Activated T-helper 1 cell treated with anti-CD3 and anti-CD28 coated beads, Interleukin-12 subunit alpha, Interleukin-12 subunit beta, Interleukin-2, Interleukin-4 antibody, amounts not matched to agents 30 ng/mL and 10 ng/mL and 1 ng/mL, durations not matched to agents 14 hours and 24 hours and 36 hours (primary cell): ENCODE measurements around the gene SLX4IP. TPM values are rescaled to one million over a fixed set of nuclear protein-coding genes. Genes with fewer than 3 reads are reported as not detected.

Experiments used
- DNase-seq: peaks from one replicate; pipeline ENCODE4 v3.0.0; 2021; ENCODE audit warnings: low spot score
- H3K27ac Mint-ChIP-seq: one replicate; pipeline ENCODE4 v1.8.0; 2021; ENCODE audit warnings: mild to moderate bottlenecking, mixed read lengths
- H3K27me3 Mint-ChIP-seq: one replicate; pipeline ENCODE4 v1.8.0; 2022; ENCODE audit warnings: mild to moderate bottlenecking, moderate library complexity, mixed read lengths; ENCODE audit not compliant: insufficient read depth
- H3K36me3 Mint-ChIP-seq: one replicate; pipeline ENCODE4 v1.8.0; 2021; ENCODE audit warnings: low read depth, mixed read lengths
- H3K4me1 Mint-ChIP-seq: one replicate; pipeline ENCODE4 v1.8.0; 2021; ENCODE audit warnings: low read depth, mixed read lengths
- H3K4me3 Mint-ChIP-seq: one replicate; pipeline ENCODE4 v1.8.0; 2021; ENCODE audit warnings: mild to moderate bottlenecking, moderate library complexity, mixed read lengths
- H3K9me3 Mint-ChIP-seq: one replicate; pipeline ENCODE4 v1.8.0; 2021; ENCODE audit warnings: mixed read lengths
- intact Hi-C: fragments of 100-400 bp; cut with micrococcal nuclease; formaldehyde crosslinking; loops from one replicate; pipeline ENCODE4 v1.15.1; 2024
- total RNA-seq: library from RNA; stranded (reverse); gene quantifications from 2 replicates; pipeline ENCODE4 v1.2.3, GENCODE V29; 2022

The SLX4IP gene
- total RNA-seq, 1 donor from 2014 or later = 5.0 TPM

GRCh38 chr20:10454151-10454750, 19.1 kb downstream of the SLX4IP start:
- DNase-seq = no peak
- no peak overlapping the region for H3K27ac Mint-ChIP-seq
- no peak overlapping the region for H3K4me3 Mint-ChIP-seq
- peaks cover 16% of the 10 kb centered on the region for H3K9me3 Mint-ChIP-seq
- intact Hi-C loops = no loop called here
- H3K27me3 Mint-ChIP-seq = no peaks in the 10 kb centered on the region
- peaks cover 17% of the 10 kb centered on the region for H3K4me1 Mint-ChIP-seq
- peaks cover 15% of the 10 kb centered on the region for H3K36me3 Mint-ChIP-seq

DNA sequence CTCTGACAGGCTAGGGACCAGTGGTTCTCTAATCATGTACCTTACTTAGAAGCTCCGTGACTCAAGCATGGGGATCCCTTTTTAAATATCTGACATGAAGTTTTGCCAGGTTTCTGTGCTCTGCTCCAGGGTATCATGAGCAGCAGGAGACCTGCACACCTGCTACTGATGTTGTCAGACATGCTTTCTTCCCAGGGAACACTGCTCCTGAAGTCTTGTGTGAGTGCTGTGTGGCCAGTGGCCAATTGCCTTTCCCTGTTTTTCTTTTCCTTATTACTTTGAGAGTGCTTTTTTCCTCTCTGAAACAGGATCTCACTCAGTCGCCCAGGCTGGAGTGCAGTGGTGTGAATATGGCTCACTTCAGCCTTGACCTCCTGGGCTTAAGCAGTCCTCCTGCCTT, 26.4 kb downstream of the SLX4IP start:
- intact Hi-C loops = loop anchor here (10.0 kb wide), 1 partner anchor 1083 kb away; no protein-coding TSS in a partner anchor
- H3K27me3 Mint-ChIP-seq = no peaks in the 10 kb centered on the region
- DNase-seq = no peak
- peaks cover 21% of the 10 kb centered on the region for H3K4me1 Mint-ChIP-seq
- H3K9me3 Mint-ChIP-seq = peaks cover 27% of the 10 kb centered on the region
- H3K27ac Mint-ChIP-seq = no peak overlapping the region
- peaks cover 40% of the 10 kb centered on the region for H3K36me3 Mint-ChIP-seq
- H3K4me3 Mint-ChIP-seq = no peak overlapping the region

DNA sequence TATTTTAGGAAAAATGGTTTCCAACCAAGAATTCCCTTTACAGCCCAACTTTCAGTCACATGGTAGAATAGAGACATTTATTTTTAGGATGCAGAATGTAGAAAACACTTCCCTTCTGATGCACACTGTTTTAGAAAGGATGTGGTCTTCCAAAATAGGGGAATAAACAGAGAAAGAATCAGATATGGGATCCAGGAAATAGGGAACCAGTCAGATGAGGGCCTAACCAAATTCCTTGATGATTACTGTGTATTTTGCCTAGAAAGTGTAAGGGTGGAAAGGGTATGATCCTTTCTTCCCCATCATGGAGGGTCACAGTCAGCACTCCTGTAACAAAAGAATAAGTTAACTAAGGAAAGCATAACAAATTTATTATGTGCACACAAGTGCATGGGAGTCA, 27.4 kb downstream of the SLX4IP start:
- Mint-ChIP-seq H3K36me3 (peaks cover 35% of the 10 kb centered on the region), H3K4me3 (no peak overlapping the region), H3K27me3 (no peaks in the 10 kb centered on the region), H3K27ac (no peak overlapping the region), H3K4me1 (peaks cover 21% of the 10 kb centered on the region), H3K9me3 (peaks cover 21% of the 10 kb centered on the region)
- DNase-seq = no peak
- intact Hi-C loops = loop anchor here (10.0 kb wide), 1 partner anchor 1082 kb away; no protein-coding TSS in a partner anchor

GRCh38 chr20:10463622-10464021, 28.5 kb downstream of the SLX4IP start:
- intact Hi-C loops = loop anchor here (10.0 kb wide), 1 partner anchor 1081 kb away; no protein-coding TSS in a partner anchor
- no peak overlapping the region for H3K4me3 Mint-ChIP-seq
- H3K9me3 Mint-ChIP-seq = peaks cover 14% of the 10 kb centered on the region
- peaks cover 28% of the 10 kb centered on the region for H3K4me1 Mint-ChIP-seq
- peaks cover 30% of the 10 kb centered on the region for H3K36me3 Mint-ChIP-seq
- no peak for DNase-seq
- H3K27ac Mint-ChIP-seq = no peak overlapping the region
- no peaks in the 10 kb centered on the region for H3K27me3 Mint-ChIP-seq

GRCh38 chr20:10465135-10465534, 30.0 kb downstream of the SLX4IP start:
- Mint-ChIP-seq H3K27me3 (no peaks in the 10 kb centered on the region), H3K9me3 (peaks cover 11% of the 10 kb centered on the region), H3K4me1 (peaks cover 38% of the 10 kb centered on the region), H3K36me3 (peaks cover 25% of the 10 kb centered on the region), H3K4me3 (no peak overlapping the region), H3K27ac (no peak overlapping the region)
- DNase-seq = no peak
- intact Hi-C loops = loop anchor here (5.0 to 10.0 kb wide), 2 partner anchors 87 to 1080 kb away; no protein-coding TSS in a partner anchor

DNA sequence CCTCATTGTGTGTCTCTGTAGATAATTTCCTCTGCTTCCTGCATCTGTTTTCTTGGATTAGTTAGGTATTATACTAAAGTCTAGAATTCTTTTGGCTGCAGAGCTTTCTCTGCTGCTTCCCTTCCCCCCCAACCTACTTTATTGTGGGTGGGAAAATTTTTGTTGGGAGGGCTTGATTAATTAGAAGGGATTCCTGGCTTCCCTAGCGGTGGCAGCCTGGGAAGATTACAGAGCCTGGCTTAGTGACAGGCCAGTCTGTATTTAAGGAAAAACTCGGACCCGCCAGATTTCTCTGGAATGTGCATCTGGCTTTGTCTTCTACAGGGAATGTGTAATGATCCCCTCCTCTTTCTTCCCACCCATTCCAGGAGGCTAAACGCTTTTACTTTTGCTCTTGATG, 31.2 kb downstream of the SLX4IP start:
- H3K27me3 Mint-ChIP-seq = no peaks in the 10 kb centered on the region
- no peak overlapping the region for H3K4me3 Mint-ChIP-seq
- no peak overlapping the region for H3K27ac Mint-ChIP-seq
- no peak for DNase-seq
- peaks cover 40% of the 10 kb centered on the region for H3K4me1 Mint-ChIP-seq
- peaks cover 7% of the 10 kb centered on the region for H3K9me3 Mint-ChIP-seq
- H3K36me3 Mint-ChIP-seq = peaks cover 19% of the 10 kb centered on the region
- intact Hi-C loops = loop anchor here (5.0 to 10.0 kb wide), 2 partner anchors 86 to 1078 kb away; no protein-coding TSS in a partner anchor

DNA sequence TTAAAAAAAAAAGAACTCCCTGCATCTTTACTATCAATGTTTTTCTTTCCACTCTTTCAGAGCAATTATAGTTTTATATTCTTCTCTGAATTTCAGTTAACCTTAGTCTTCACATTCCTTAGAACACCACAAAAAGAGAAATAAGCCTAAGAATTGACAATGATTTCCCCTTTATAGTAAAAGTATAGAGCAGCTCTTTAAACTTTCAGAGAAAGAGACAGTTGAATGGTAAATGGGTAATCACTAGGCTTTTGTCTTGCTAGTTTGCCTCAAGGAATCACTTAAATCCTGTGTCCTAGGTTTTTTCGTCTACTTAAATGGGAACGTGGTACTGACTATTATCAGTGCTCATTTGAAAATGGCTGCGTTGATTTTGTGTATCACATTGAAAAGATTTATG, 31.8 kb downstream of the SLX4IP start:
- no peak overlapping the region for H3K27ac Mint-ChIP-seq
- H3K9me3 Mint-ChIP-seq = peaks cover 7% of the 10 kb centered on the region
- no peak overlapping the region for H3K4me3 Mint-ChIP-seq
- no peaks in the 10 kb centered on the region for H3K27me3 Mint-ChIP-seq
- DNase-seq = no peak
- intact Hi-C loops = loop anchor here (5.0 to 10.0 kb wide), 2 partner anchors 85 to 1078 kb away; no protein-coding TSS in a partner anchor
- H3K36me3 Mint-ChIP-seq = peaks cover 19% of the 10 kb centered on the region
- peaks cover 36% of the 10 kb centered on the region for H3K4me1 Mint-ChIP-seq

DNA sequence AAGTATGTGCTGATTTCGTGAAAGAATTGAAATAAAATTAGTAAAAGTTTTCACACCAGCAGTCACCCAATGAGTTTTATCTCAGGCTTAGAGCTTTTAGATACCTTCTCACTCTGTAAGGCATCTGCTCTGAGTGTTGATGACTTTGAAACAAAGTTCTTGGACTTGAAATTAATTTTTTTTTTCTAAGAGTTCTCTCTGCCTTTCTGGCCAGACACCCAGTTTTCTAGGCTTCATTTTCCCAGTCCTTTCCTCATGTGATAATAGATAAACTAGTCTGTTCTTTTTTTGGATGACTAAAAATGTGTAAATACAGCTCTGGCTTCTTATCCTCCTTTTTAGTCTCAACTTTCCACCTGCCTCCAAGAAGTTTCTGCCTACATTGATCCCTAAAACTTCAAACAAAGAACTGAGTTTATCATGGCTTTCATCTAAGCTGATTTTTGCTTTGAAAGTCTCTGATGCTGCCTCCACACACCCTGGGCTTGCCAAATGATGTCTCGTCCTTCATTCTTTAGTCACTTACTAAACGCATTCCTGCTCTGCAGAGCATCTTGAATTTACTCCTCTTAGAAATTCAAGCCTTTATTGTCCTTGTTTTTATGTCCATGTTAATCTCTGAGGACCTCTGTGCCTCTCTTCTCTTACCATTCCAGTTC, 32.7 kb downstream of the SLX4IP start:
- H3K4me1 Mint-ChIP-seq = peaks cover 26% of the 10 kb centered on the region

DNA sequence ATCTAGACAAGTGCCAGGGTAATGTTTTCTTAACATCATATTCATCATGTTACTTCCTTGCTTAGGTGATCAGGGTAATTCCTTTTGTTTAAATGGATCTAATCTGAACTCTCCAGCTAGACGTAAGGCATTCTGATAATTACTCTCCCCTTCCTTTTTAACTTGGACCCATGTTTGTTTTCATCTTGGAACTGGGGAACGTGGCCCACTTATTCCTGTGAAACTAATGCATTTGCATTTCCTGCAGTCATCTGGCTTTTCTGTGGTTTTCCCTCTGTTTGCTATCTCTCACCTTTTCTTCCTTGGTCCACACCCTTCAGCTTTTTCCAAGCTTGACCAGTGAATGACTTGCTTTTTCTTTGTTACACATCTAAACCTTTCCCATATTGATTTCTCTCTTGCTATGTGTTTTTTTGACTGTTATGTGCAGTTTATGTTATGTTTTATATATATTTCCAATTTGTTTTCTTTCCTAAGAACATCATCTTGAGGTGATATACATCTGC, 33.3 kb downstream of the SLX4IP start:
- H3K9me3 Mint-ChIP-seq = no peaks in the 10 kb centered on the region
- no peaks in the 10 kb centered on the region for H3K27me3 Mint-ChIP-seq
- DNase-seq = no peak
- no peak overlapping the region for H3K4me3 Mint-ChIP-seq
- H3K4me1 Mint-ChIP-seq = peaks cover 20% of the 10 kb centered on the region
- H3K27ac Mint-ChIP-seq = no peak overlapping the region
- peaks cover 8% of the 10 kb centered on the region for H3K36me3 Mint-ChIP-seq
- intact Hi-C loops = loop anchor here (5.0 to 10.0 kb wide), 2 partner anchors 84 to 1076 kb away; no protein-coding TSS in a partner anchor

More for the DNA sequence above, 32.7 kb downstream of the SLX4IP start:
- Mint-ChIP-seq H3K36me3 (peaks cover 13% of the 10 kb centered on the region), H3K4me3 (no peak overlapping the region), H3K27ac (no peak overlapping the region), H3K27me3 (no peaks in the 10 kb centered on the region), H3K9me3 (peaks cover 5% of the 10 kb centered on the region)
- intact Hi-C loops = loop anchor here (5.0 to 10.0 kb wide), 2 partner anchors 84 to 1077 kb away; no protein-coding TSS in a partner anchor
- DNase-seq = no peak

- H3K36me3 Mint-ChIP-seq = peaks cover 3% of the 10 kb centered on the region
- intact Hi-C loops = loop anchor here (1.0 to 10.0 kb wide), 3 partner anchors 67 to 1076 kb away; no protein-coding TSS in a partner anchor
- H3K4me3 Mint-ChIP-seq = no peak overlapping the region
- H3K27me3 Mint-ChIP-seq = no peaks in the 10 kb centered on the region
- H3K4me1 Mint-ChIP-seq = peaks cover 19% of the 10 kb centered on the region
- H3K27ac Mint-ChIP-seq = no peak overlapping the region
- no peaks in the 10 kb centered on the region for H3K9me3 Mint-ChIP-seq
- no peak for DNase-seq
These were observed 34.0 kb downstream of the SLX4IP start for GRCh38 chr20:10469056-10469455.

DNA sequence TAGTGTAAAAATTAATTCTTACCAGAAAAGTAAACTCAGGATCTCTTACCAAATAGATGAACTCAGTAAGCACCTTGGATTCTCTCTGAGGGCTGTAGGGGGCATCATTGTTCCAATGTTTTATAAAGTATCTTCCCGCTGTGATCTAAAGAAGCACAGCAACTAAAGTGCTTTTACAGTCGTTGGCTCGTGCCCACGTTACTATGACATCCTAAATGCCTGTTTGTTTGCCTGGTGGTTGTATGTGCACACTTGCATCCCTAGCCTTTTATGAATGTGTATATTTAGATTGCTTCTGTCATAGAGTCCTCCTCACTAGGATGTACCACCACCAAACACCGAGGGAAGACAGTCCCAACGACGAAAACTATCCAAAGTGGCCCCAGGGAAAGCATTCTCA, 34.5 kb downstream of the SLX4IP start:
- H3K27ac Mint-ChIP-seq = no peak overlapping the region
- intact Hi-C loops = loop anchor here (1.0 to 10.0 kb wide), 3 partner anchors 67 to 1075 kb away; no protein-coding TSS in a partner anchor
- no peaks in the 10 kb centered on the region for H3K9me3 Mint-ChIP-seq
- H3K4me3 Mint-ChIP-seq = no peak overlapping the region
- H3K4me1 Mint-ChIP-seq = peaks cover 19% of the 10 kb centered on the region
- H3K27me3 Mint-ChIP-seq = no peaks in the 10 kb centered on the region
- peaks cover 3% of the 10 kb centered on the region for H3K36me3 Mint-ChIP-seq
- DNase-seq = peak; percentile 2

GRCh38 chr20:10470276-10470675, 35.2 kb downstream of the SLX4IP start:
- no peak for DNase-seq
- H3K27ac Mint-ChIP-seq = no peak overlapping the region
- no peaks in the 10 kb centered on the region for H3K9me3 Mint-ChIP-seq
- intact Hi-C loops = loop anchor here (5.0 kb wide), 1 partner anchor 737 kb away; no protein-coding TSS in a partner anchor
- no peaks in the 10 kb centered on the region for H3K27me3 Mint-ChIP-seq
- H3K4me1 Mint-ChIP-seq = peaks cover 22% of the 10 kb centered on the region
- H3K36me3 Mint-ChIP-seq = no peaks in the 10 kb centered on the region
- H3K4me3 Mint-ChIP-seq = no peak overlapping the region

- H3K36me3 Mint-ChIP-seq = no peaks in the 10 kb centered on the region
- no peak overlapping the region for H3K27ac Mint-ChIP-seq
- no peaks in the 10 kb centered on the region for H3K27me3 Mint-ChIP-seq
- no peak overlapping the region for H3K4me3 Mint-ChIP-seq
- peaks cover 36% of the 10 kb centered on the region for H3K4me1 Mint-ChIP-seq
- no peaks in the 10 kb centered on the region for H3K9me3 Mint-ChIP-seq
- no peak for DNase-seq
- intact Hi-C loops = loop anchor here (5.0 kb wide), 1 partner anchor 734 kb away; no protein-coding TSS in a partner anchor
These were observed 37.8 kb downstream of the SLX4IP start for GRCh38 chr20:10472871-10473270.
